Endothelial cell (in vitro differentiated cells): Measurements from ENCODE around the gene RAD51. TPM values are rescaled to one million over a fixed set of nuclear protein-coding genes. Genes with fewer than 3 reads are reported as not detected.

ENCODE experiments used
- DNase-seq: peaks from one replicate; pipeline ENCODE4 v3.0.0; 2021; ENCODE audit warnings: low spot score
- H3K27ac Mint-ChIP-seq: one replicate; pipeline ENCODE4 v1.8.0; 2021; ENCODE audit warnings: mixed read lengths, inconsistent platforms; ENCODE audit not compliant: unreplicated experiment
- H3K27me3 Mint-ChIP-seq: one replicate; pipeline ENCODE4 v1.8.0; 2021; ENCODE audit warnings: mild to moderate bottlenecking, moderate library complexity, mixed read lengths, inconsistent platforms; ENCODE audit not compliant: unreplicated experiment
- H3K36me3 Mint-ChIP-seq: one replicate; pipeline ENCODE4 v1.8.0; 2021; ENCODE audit warnings: mild to moderate bottlenecking, low read depth, mixed read lengths, inconsistent platforms; ENCODE audit not compliant: unreplicated experiment
- H3K4me1 Mint-ChIP-seq: one replicate; pipeline ENCODE4 v1.8.0; 2021; ENCODE audit warnings: mild to moderate bottlenecking, mixed read lengths, inconsistent platforms; ENCODE audit not compliant: unreplicated experiment
- H3K4me3 Mint-ChIP-seq: one replicate; pipeline ENCODE4 v1.8.0; 2021; ENCODE audit warnings: mild to moderate bottlenecking, mixed read lengths, inconsistent platforms; ENCODE audit not compliant: unreplicated experiment
- H3K9me3 Mint-ChIP-seq: one replicate; pipeline ENCODE4 v1.8.0; 2021; ENCODE audit warnings: mixed read lengths, inconsistent platforms; ENCODE audit not compliant: unreplicated experiment
- CTCF ChIP-seq: fragments of 200-600 bp; sonication (generic); IDR thresholded peaks from one replicate; pipeline ENCODE4 v1.5.0; 2021; ENCODE audit warnings: antibody characterized with exemption; ENCODE audit not compliant: unreplicated experiment
- total RNA-seq: library from RNA; stranded (reverse); fragmentation: NEBNext Ultra II Directional; extraction: Animal tissue kit (Norgen Biotek cat#: 25700); gene quantifications from one replicate; pipeline ENCODE4 v1.2.1, GENCODE V29; 2021; ENCODE audit not compliant: unreplicated experiment

RAD51 gene
- total RNA-seq, 1 donor from 2014 or later, result 9.6 TPM

DNA sequence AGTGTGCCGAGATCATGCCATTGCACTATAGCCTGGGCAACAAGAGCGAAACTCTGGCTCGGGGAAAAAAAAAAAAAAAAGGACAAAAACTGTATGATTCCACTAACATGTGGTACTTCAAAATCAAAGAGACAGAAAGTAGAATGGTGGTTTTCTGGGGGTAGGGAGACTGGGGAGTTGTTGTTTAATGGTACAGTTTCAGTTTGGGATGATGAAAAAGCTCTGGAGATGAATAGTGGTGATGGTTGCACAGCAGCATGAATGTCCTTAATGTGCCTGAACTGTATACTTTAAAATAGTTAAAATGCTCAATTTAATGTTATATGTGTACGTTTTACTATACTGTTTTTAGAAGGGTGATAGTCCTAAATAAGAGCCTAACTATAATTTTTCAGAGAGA lies 27.4 kb downstream of the RAD51 start:
- Mint-ChIP-seq H3K27me3 (no peaks in the 10 kb centered on the region), H3K4me1 (no peaks in the 10 kb centered on the region), H3K27ac (no peak overlapping the region), H3K36me3 (no peaks in the 10 kb centered on the region), H3K9me3 (no peaks in the 10 kb centered on the region), H3K4me3 (no peak overlapping the region)
- no peak for DNase-seq
- no peak for TF ChIP-seq CTCF

DNA sequence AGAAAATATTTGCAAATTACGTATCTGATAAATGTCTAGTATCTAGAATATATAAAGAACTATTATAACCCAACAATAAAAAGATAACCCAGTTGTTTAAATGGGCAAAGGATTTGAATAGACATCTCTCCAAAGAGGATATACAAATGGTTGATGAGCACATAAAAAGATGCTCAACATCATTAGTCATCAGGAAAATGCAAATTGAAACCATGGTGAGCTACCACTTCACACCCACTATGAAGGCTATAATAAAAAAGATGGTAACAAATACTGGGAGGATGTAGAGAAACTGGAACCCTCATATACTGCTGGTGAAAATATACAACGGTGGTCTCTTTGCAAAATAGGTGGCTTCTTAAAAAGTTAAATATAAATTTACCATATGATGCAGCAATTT lies 28.0 kb downstream of the RAD51 start:
- H3K27ac Mint-ChIP-seq, result no peak overlapping the region

GRCh38 chr15:40723919-40724318 lies 28.9 kb downstream of the RAD51 start:
- no peaks in the 10 kb centered on the region for H3K27me3 Mint-ChIP-seq
- H3K9me3 Mint-ChIP-seq, result no peaks in the 10 kb centered on the region
- H3K4me3 Mint-ChIP-seq, result no peak overlapping the region
- DNase-seq, result no peak
- no peak for TF ChIP-seq CTCF
- H3K4me1 Mint-ChIP-seq, result no peaks in the 10 kb centered on the region
- H3K27ac Mint-ChIP-seq, result no peak overlapping the region
- no peaks in the 10 kb centered on the region for H3K36me3 Mint-ChIP-seq

More for the DNA sequence above, 28.0 kb downstream of the RAD51 start:
- H3K27me3 Mint-ChIP-seq, result no peaks in the 10 kb centered on the region
- no peaks in the 10 kb centered on the region for H3K36me3 Mint-ChIP-seq
- no peaks in the 10 kb centered on the region for H3K4me1 Mint-ChIP-seq
- no peak for DNase-seq
- no peaks in the 10 kb centered on the region for H3K9me3 Mint-ChIP-seq
- H3K4me3 Mint-ChIP-seq, result no peak overlapping the region
- no peak for TF ChIP-seq CTCF

DNA sequence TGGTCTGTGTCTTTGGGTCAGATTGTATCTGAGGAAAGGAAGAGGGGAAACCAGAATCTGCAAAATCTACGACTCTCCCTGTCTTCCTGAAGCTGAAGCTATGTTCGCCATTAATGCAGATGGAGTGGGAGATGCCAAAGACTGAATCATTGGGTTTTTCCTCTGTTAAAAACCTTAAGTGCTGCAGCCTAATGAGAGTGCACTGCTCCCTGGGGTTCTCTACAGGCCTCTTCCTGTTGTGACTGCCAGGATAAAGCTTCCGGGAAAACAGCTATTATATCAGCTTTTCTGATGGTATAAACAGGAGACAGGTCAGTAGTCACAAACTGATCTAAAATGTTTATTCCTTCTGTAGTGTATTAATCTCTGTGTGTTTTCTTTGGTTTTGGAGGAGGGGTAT lies 36.1 kb downstream of the RAD51 start:
- peaks cover 2% of the 10 kb centered on the region for H3K27me3 Mint-ChIP-seq
- no peaks in the 10 kb centered on the region for H3K9me3 Mint-ChIP-seq
- no peak for DNase-seq
- peak overlapping the region; percentile 87 for H3K27ac Mint-ChIP-seq
- no peaks in the 10 kb centered on the region for H3K36me3 Mint-ChIP-seq
- H3K4me1 Mint-ChIP-seq, result peaks cover 7% of the 10 kb centered on the region
- no peak for TF ChIP-seq CTCF
- no peak overlapping the region for H3K4me3 Mint-ChIP-seq

DNA sequence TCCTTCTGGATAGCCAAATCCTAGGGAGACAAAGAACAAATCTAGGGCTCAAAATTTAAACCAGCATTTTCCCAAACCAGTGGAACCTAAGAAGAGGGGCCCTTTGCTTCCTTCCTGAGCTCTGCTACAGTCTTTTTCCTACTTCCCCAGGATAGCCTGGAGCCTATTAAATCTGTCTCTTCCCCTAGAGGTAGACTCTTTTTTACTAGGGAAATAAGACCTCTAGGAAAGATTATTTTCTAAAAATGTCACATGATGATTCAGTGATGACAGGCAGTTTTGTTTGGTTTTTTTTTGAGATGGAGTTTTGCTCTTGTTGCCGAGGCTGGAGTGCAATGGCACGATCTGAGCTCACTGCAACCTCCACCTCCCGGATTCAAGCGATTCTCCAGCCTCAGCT lies 41.6 kb downstream of the RAD51 start:
- Mint-ChIP-seq H3K27ac (peak overlapping the region; percentile 30), H3K4me1 (peaks cover 11% of the 10 kb centered on the region), H3K9me3 (no peaks in the 10 kb centered on the region), H3K27me3 (no peaks in the 10 kb centered on the region), H3K36me3 (peaks cover 11% of the 10 kb centered on the region), H3K4me3 (no peak overlapping the region)
- TF ChIP-seq CTCF, result no peak
- no peak for DNase-seq
